Suppressor macrophage treated with lipopolysaccharide for 4 hours (primary cell): ENCODE data around the gene RGS9.
"Not testable (repeated sequence)": the region's sequence is repeated elsewhere in the genome, so short reads cannot be mapped to it uniquely, and the experiment has no call there.

Source experiments
- DNase-seq: peaks from one replicate; pipeline ENCODE4 v3.0.0-alpha.2; 2020

The RGS9 gene

GRCh38 chr17:65137021-65137939, at the start of gene RGS9:
TSS of gene RGS9 (plus strand) at chr17:65137370. CDS start at chr17:65137541, 171 bp downstream.
- DNase-seq: peak; percentile 80

GRCh38 chr17:65088621-65089360, 48.4 kb upstream of the RGS9 start:
- no peak for DNase-seq

GRCh38 chr17:65092262-65092661, 44.9 kb upstream of the RGS9 start:
- no peak for DNase-seq

GRCh38 chr17:65092721-65093356, 44.3 kb upstream of the RGS9 start:
- not testable (repeated sequence) for DNase-seq

GRCh38 chr17:65093930-65094329, 43.2 kb upstream of the RGS9 start:
- no peak for DNase-seq

GRCh38 chr17:65095465-65095864, 41.7 kb upstream of the RGS9 start:
- no peak for DNase-seq

- not testable (repeated sequence) for DNase-seq
Observed at GRCh38 chr17:65096382-65096781, 40.8 kb upstream of the RGS9 start.

- DNase-seq: no peak
Observed at GRCh38 chr17:65097110-65097509, 40.1 kb upstream of the RGS9 start.

GRCh38 chr17:65099475-65099874, 37.7 kb upstream of the RGS9 start:
- DNase-seq: no peak

- peak; percentile 94 for DNase-seq
Observed at GRCh38 chr17:65099941-65100315, 37.2 kb upstream of the RGS9 start.

GRCh38 chr17:65100316-65101140, 36.6 kb upstream of the RGS9 start:
- DNase-seq: peak; percentile 86

- DNase-seq: no peak
Observed at GRCh38 chr17:65101371-65101770, 35.8 kb upstream of the RGS9 start.

- no peak for DNase-seq
Observed at GRCh38 chr17:65102235-65102634, 34.9 kb upstream of the RGS9 start.

GRCh38 chr17:65102788-65103187, 34.4 kb upstream of the RGS9 start:
- no peak for DNase-seq

- DNase-seq: no peak
Observed at GRCh38 chr17:65103431-65103830, 33.7 kb upstream of the RGS9 start.

GRCh38 chr17:65103896-65104295, 33.3 kb upstream of the RGS9 start:
- DNase-seq: no peak

GRCh38 chr17:65104541-65104940, 32.6 kb upstream of the RGS9 start:
- no peak for DNase-seq

GRCh38 chr17:65104973-65105372, 32.2 kb upstream of the RGS9 start:
- no peak for DNase-seq

- DNase-seq: no peak
Observed at GRCh38 chr17:65108152-65108551, 29.0 kb upstream of the RGS9 start.

GRCh38 chr17:65109543-65109942, 27.6 kb upstream of the RGS9 start:
- DNase-seq: no peak

- no peak for DNase-seq
Observed at GRCh38 chr17:65109990-65110680, 27.0 kb upstream of the RGS9 start.

GRCh38 chr17:65115839-65116238, 21.3 kb upstream of the RGS9 start:
- no peak for DNase-seq
